CD4-positive, alpha-beta T cell treated with Interleukin-4 for 1 hour (primary cell): ENCODE data around the gene KCNG2.

Experiments
- DNase-seq, 2 donors: peaks; one replicate each; pipeline ENCODE4 v3.0.0-alpha.2; 2020 to 2022

The KCNG2 gene

GRCh38 chr18:79873449-79874110, 75.8 kb downstream of the KCNG2 start:
- peak in 1 of 2 donors; percentile 9 for DNase-seq

- peak in 1 of 2 donors; percentile 5 for DNase-seq
Observed at GRCh38 chr18:79874553-79875530, 77.1 kb downstream of the KCNG2 start.

GRCh38 chr18:79875531-79875919, 77.8 kb downstream of the KCNG2 start:
- DNase-seq = peak in 1 of 2 donors; percentile 1

GRCh38 chr18:79875931-79876461, 78.3 kb downstream of the KCNG2 start:
- peak in 1 of 2 donors; percentile 7 for DNase-seq

- peak in 1 of 2 donors; percentile 10 for DNase-seq
Observed at GRCh38 chr18:79876497-79876896, 78.8 kb downstream of the KCNG2 start.

- peak in 1 of 2 donors; percentile 9 for DNase-seq
Observed at GRCh38 chr18:79877163-79878091, 79.7 kb downstream of the KCNG2 start.

GRCh38 chr18:79878246-79878645, 80.5 kb downstream of the KCNG2 start:
- peak in 1 of 2 donors; percentile 1 for DNase-seq

GRCh38 chr18:79878741-79879378, 81.1 kb downstream of the KCNG2 start:
- peak in 1 of 2 donors; percentile 1 for DNase-seq

GRCh38 chr18:79879566-79879965, 81.8 kb downstream of the KCNG2 start:
- DNase-seq = no peak

GRCh38 chr18:79881695-79882094, 84.0 kb downstream of the KCNG2 start:
- DNase-seq = peak in 1 of 2 donors; percentile 9

GRCh38 chr18:79882522-79883241, 84.9 kb downstream of the KCNG2 start:
- peak in 1 of 2 donors; percentile 5 for DNase-seq

- DNase-seq = no peak
Observed at GRCh38 chr18:79883461-79884293, 85.9 kb downstream of the KCNG2 start.

- no peak for DNase-seq
Observed at GRCh38 chr18:79884294-79884962, 86.7 kb downstream of the KCNG2 start.

GRCh38 chr18:79884963-79885728, 87.4 kb downstream of the KCNG2 start:
- DNase-seq = no peak

- no peak for DNase-seq
Observed at GRCh38 chr18:79887181-79888000, 89.7 kb downstream of the KCNG2 start.

- no peak for DNase-seq
Observed at GRCh38 chr18:79888016-79888415, 90.3 kb downstream of the KCNG2 start.

GRCh38 chr18:79889569-79889968, 91.8 kb downstream of the KCNG2 start:
- no peak for DNase-seq

- DNase-seq = no peak
Observed at GRCh38 chr18:79890674-79891073, 92.9 kb downstream of the KCNG2 start.
